Measurements from ENCODE around the gene PIM2. TPM values are rescaled to one million over a fixed set of nuclear protein-coding genes. Genes with fewer than 3 reads are reported as not detected.

Gene PIM2
- 6.9 TPM for polyA plus RNA-seq (2012; ENCODE audit: insufficient read length, low read depth)

- TF ChIP-seq REST (IDR thresholded peaks at IDR 0.05; ENCODE audit: insufficient read depth in 1 of 2, low read depth in 2 of 2, low read length in 2 of 2) (no peak), TAF1 (IDR thresholded peaks at IDR 0.05; ENCODE audit: borderline replicate concordance, insufficient read depth, low read length) (peak; percentile 86; the same call in 1 of the 2 replicates), POLR2AphosphoS5 (IDR thresholded peaks at IDR 0.05; ENCODE audit: low read depth, low read length) (peak; percentile 86), FOXP2 (optimal IDR thresholded peaks at IDR 0.05; ENCODE audit: borderline replicate concordance, extremely low read depth, extremely low read length, insufficient read depth) (no peak), SIN3A (IDR thresholded peaks at IDR 0.05; ENCODE audit: borderline replicate concordance, insufficient read depth, low read length) (no peak)
Measured at GRCh38 chrX:48918643-48919340, at the start of gene PIM2. TSS of gene PIM2 (minus strand) at chrX:48919024. CDS start at chrX:48918834, 190 bp downstream.

- TF ChIP-seq SIN3A (IDR thresholded peaks at IDR 0.05; ENCODE audit: borderline replicate concordance, insufficient read depth, low read length) = no peak
- TF ChIP-seq REST (IDR thresholded peaks at IDR 0.05; ENCODE audit: insufficient read depth in 1 of 2, low read depth in 2 of 2, low read length in 2 of 2) = no peak
- TF ChIP-seq TAF1 (IDR thresholded peaks at IDR 0.05; ENCODE audit: borderline replicate concordance, insufficient read depth, low read length) = no peak
- no peak for TF ChIP-seq FOXP2 (optimal IDR thresholded peaks at IDR 0.05; ENCODE audit: borderline replicate concordance, extremely low read depth, extremely low read length, insufficient read depth)
- no peak for TF ChIP-seq POLR2AphosphoS5 (IDR thresholded peaks at IDR 0.05; ENCODE audit: low read depth, low read length)
Measured at GRCh38 chrX:48968377-48968776, 49.6 kb upstream of the PIM2 start.

- TF ChIP-seq FOXP2 (optimal IDR thresholded peaks at IDR 0.05; ENCODE audit: borderline replicate concordance, extremely low read depth, extremely low read length, insufficient read depth) = no peak
- TF ChIP-seq POLR2AphosphoS5 (IDR thresholded peaks at IDR 0.05; ENCODE audit: low read depth, low read length) = no peak
- TF ChIP-seq SIN3A (IDR thresholded peaks at IDR 0.05; ENCODE audit: borderline replicate concordance, insufficient read depth, low read length) = no peak
- no peak for TF ChIP-seq TAF1 (IDR thresholded peaks at IDR 0.05; ENCODE audit: borderline replicate concordance, insufficient read depth, low read length)
- no peak for TF ChIP-seq REST (IDR thresholded peaks at IDR 0.05; ENCODE audit: insufficient read depth in 1 of 2, low read depth in 2 of 2, low read length in 2 of 2)
Measured at GRCh38 chrX:48966796-48967579, 48.2 kb upstream of the PIM2 start.

- TF ChIP-seq FOXP2 (optimal IDR thresholded peaks at IDR 0.05; ENCODE audit: borderline replicate concordance, extremely low read depth, extremely low read length, insufficient read depth) = no peak
- TF ChIP-seq REST (IDR thresholded peaks at IDR 0.05; ENCODE audit: insufficient read depth in 1 of 2, low read depth in 2 of 2, low read length in 2 of 2) = no peak
- TF ChIP-seq POLR2AphosphoS5 (IDR thresholded peaks at IDR 0.05; ENCODE audit: low read depth, low read length) = no peak
- TF ChIP-seq SIN3A (IDR thresholded peaks at IDR 0.05; ENCODE audit: borderline replicate concordance, insufficient read depth, low read length) = no peak
- no peak for TF ChIP-seq TAF1 (IDR thresholded peaks at IDR 0.05; ENCODE audit: borderline replicate concordance, insufficient read depth, low read length)
Measured at GRCh38 chrX:48965959-48966358, 47.1 kb upstream of the PIM2 start.

Data from PFSK-1 (cell line).